CD4-positive, alpha-beta T cell treated with Interleukin-6 at 100 ng/mL for 8 hours (primary cell): Measurements from ENCODE around the gene C12orf42.

ENCODE experiments used
- DNase-seq: peaks from one replicate; pipeline ENCODE4 v3.0.0-alpha.2; 2020; ENCODE audit warnings: mixed read lengths, low spot score

Gene C12orf42

DNA sequence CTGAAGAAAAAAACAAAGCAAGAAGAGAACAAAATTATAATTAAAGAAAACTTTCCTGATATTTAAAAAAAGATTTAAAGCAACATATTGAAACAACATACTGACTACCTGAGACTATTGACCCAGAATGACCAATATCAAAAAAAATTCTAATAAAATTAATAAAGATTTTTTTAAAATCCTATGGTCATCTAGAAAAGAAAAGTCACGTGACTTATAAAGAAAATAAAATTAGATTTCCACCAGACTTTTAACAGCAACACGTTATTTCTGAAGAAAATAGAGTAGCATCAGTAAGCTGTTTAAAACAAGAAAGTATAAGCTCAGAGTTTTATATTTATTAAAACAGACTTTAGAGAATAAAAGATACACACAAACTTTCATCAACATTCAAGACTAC lies 238.0 kb downstream of the C12orf42 start:
- DNase-seq: no peak
